ENCODE results near the gene RNF133.

Gene RNF133, protein sequence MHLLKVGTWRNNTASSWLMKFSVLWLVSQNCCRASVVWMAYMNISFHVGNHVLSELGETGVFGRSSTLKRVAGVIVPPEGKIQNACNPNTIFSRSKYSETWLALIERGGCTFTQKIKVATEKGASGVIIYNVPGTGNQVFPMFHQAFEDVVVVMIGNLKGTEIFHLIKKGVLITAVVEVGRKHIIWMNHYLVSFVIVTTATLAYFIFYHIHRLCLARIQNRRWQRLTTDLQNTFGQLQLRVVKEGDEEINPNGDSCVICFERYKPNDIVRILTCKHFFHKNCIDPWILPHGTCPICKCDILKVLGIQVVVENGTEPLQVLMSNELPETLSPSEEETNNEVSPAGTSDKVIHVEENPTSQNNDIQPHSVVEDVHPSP

DNA sequence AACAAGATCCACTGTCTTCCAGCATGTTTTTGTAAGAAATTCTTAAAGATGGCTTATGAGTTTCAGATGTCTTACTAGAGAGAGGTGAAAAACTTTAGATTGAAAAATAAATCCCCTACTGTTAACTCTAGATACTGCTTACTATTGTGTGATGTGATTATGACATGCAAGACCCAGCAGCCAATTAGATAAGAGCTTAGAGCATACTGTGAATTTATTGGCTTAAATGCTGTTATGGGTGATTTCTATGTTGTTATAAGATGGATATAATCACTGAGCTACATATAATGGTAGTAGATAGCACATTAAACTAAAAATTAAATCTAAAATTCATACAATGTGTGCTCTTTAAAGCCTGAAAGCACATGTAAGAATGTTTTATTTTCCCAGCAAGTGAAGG is at the start of gene RNF133:
Gene RNF133, minus strand, starts transcription at position 101 of the 400 bp plus-strand sequence. CDS start 199 bp downstream, outside the sequence.
- no peak for DNase-seq

DNA sequence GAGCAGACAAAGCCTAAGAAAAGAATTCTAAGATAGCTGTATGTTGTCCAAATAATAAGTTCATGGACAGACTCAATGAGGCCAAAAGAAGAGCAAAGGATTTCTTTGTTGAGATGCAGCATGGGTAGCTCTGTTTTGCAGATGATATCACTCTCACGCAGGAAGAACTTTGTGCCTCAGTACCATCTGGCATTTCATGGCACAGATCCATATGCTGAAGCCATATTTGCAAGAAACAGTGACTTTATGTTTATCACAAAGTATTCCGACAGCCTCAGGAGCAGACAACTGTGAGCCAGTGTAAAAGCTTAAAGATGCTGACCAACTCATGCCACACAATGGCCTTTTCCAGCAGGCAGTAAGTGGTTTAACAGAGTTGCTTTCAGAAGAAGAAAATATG is 49.3 kb upstream of the RNF133 start:
- DNase-seq: no peak

DNA sequence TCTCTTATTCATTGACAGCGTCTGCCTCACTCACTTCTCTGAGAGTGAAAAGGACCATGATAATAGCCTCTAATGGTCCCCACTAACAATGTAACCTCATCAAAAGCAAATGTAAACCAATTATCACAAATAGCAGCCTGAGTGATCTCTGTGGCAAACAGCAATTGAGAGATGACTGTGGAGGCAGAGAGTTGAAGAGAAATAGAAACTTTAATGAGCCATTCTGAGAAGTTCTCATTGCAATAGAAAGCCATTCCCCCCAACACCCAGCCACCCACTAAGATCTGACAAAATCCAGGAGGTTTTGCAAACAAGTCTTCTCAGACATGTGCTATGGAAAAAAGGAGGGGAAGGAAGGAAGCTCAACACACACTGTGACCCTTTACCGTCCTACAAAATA is 48.0 kb upstream of the RNF133 start:
- no peak for DNase-seq

DNA sequence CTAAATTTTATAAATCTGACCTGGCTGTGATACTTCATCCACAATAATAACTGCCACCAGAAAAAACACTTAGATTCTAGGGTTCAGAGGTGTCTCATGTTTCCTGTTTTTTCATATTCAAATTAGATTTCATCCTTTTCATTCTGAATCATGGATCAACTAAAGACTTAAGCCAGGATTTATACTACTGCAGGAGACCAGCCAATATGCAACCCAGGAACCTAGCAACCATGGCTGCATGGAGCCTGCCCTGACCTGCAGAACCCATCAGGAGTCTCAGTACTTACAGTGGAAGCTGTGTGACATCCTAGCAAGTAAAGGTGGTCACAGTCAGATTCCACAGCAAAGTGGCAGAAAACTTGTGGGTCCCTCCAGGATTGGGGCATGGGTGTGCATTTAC is 44.3 kb upstream of the RNF133 start:
- DNase-seq: no peak

DNA sequence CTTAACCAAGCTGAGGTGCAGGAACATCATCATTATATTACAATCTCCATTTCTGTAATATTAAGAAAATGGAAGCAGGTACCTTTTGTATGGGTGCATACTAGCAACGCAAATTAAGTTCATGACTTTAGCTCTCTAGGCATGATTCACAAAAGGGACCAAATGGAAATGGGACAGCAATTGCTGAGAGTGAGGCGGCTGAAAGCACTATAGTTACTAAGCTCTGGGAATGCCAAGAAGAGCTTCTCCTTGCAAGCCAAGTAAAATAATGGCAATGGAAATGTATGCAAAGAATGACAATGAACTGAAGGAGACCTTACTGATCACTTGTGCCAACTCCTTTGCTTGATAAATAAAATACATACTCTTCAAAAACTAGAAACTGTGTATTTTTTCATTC is 40.0 kb upstream of the RNF133 start:
- DNase-seq: no peak

DNA sequence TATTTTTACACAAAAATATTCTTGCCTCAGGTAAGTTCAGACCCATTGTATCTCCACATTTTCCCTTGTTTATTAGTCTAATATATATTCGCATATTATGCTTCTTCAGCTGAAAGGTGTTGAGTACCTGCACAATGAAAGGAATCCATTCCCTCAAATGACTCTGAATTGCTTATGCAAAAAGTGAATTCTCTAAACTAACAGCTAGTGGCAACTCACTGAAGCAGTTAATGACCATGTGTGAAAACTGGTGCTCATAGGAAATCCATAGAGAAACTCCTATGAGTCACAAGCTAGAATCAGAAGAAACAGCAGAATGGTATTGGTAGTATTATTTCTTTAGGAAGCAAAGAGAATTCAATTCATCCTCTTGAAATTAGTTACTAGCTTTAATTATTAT is 37.3 kb upstream of the RNF133 start:
- DNase-seq: no peak

DNA sequence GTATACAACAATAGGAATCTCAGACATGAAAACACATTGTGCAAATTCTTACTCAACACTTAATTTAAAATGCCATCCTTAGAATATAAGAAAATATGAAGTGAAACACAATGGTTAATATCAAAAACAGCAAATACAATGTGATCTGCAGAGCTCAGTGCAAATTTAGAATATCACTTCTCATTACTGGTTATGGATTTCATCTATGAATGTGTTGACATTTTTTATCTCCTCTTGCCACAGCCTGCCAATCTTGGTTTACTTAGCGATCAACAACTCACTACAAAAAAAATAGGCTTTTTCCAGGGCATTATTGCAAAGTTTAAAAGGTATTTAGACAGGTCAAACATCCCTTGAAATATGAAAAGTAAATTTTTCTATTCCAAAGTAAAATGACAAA is 28.8 kb upstream of the RNF133 start:
- DNase-seq: no peak

DNA sequence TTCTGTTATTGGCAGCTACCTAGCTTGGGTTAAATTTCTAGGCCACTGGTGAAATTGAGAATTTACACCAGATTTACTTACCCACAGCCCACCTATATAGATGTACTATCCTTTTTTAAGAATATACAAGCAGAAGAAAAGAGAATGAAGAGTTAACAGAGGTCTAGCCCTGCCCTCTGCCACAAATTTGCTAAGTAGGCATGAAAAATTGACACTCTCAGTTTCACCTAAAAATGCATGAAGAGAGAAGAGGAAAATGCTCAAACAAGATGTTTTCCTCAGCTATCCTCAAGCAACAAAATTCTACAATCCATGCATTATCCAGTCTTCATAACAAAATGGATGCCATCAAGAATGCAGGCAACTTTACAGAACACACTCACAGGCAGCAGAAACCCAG is 28.4 kb upstream of the RNF133 start:
- DNase-seq: no peak

DNA sequence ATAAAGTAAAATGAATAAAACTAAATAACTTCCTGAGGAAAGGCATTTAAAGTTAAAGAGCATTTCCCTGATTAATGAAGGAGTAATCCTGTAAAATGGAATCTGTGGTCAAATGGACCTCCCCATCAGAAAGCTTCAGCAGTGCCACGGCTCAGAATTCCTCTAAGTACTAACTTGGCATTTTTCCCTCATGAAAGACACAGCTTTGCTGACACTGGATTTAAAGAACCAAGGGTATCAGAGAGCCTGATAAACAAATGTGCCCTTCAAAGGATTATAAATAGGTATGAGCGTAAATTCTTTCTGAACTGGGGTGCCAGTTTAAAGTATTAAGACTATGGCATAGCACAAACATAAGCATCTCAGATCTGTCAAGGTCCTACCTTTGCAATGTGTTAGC is 28.0 kb upstream of the RNF133 start:
- DNase-seq: no peak

DNA sequence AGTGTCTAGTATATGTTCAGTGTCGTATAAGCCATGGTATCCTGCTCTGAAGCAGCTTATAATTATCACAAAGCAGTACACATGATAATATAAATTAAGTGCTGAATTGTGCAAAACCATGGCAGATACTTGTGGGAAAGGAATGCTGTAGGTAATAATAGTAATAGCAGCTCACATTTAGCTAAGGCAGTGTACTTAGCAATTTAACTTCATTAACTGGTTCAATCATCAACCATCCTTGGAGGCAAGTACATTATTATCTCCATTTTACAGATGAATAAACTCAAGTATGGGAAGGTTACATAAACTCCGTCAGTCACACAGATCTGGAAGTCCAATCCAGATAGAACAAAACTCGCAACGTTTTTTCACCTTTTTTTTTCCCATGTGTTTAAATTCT is 25.4 kb upstream of the RNF133 start:
- no peak for DNase-seq

DNA sequence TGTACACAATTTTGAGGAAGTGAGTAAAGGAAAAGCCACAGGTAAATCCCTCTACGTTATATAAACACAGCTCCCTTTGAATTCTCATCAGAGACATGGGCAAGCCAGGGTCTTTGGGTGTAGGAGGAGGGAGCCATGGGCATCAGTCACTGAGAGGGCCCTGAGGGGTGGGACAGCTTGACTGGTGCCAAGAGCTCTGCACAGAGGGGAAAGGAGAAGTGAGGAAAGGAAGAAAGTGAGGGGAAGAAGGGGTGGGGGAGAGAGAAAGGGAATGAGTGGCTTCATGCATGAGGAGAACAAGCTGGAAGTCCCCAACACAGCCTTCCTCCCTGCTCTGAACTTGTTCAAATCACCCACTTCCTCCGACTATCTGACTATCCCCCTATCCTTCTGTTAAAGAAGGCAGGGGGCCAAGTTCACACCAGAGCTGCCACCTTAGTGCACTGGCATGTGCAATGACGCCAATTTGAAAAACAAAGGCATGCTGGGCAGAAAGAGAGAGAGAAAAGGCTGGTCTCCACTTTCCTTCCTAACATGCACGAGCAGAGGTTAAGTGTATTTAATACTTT is 20.2 kb upstream of the RNF133 start:
- no peak for DNase-seq

DNA sequence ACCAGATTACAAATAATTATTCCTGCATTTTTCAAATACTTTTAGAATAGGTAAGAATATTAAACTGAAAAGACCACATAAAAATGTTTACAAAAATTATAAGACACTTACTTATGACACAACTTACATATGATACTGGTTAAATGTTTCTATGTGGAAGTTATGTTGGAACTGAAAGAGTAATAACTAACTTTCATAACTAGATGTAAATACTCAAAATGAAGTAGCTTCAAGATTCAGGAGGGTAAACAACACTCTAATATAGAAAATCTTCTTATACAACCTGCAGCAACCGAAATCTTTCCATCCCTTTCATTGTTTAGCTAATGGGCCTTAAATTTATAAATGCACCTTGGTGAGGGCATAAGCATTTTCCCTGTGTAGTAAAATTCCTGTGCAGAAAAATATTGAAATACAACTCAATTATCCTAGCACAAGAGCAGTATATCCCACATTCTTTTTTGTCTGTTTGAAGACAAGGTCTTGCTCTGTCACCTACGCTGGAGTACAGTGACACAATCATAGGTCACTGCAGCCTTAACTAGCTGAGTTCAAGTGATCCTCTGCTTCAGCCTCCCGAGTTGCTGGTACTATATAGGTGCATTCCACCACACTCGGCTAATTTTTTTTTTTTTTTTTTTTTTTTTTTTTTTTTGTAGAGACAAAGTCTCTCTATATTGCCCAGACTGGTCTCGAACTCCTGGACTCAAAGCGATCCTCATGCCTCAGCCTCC is 18.6 kb upstream of the RNF133 start:
- DNase-seq: no peak

DNA sequence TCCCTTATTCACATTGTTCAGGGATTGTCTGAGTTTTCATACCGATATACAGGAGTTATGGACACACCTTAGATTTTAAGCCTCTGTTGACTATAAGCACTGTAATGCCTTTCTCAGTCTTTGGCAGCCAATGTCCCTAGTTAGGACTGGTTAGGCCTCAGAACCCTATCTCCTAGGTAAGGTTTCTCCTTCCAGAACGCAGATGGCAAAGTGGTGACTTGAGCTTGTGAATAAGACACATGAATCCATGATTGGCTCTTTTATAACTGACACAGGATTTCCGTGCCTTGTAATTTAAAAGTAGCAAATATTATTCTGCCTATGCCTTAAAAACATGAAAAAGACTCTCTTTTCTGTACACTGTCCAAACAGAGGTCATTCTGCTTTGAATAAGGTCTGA is 16.3 kb upstream of the RNF133 start:
- no peak for DNase-seq

DNA sequence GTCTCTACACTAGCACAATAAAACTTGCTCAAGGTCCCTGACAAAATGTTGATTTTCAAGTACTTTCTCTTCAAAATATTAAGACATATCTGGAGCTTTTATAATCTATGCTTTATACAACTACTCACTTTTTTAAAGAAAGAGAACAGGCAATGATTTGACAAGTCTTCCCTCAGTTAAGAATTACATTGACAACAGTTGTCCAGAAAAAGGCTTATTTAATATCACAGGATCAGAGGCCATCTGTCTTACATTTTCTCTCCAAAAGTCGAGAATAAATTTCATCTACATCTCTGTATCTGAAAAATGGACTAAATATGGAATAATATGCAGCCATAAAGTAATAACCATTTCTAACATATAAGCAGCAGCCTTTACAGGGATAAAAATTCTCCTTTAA is 12.0 kb upstream of the RNF133 start:
- no peak for DNase-seq

DNA sequence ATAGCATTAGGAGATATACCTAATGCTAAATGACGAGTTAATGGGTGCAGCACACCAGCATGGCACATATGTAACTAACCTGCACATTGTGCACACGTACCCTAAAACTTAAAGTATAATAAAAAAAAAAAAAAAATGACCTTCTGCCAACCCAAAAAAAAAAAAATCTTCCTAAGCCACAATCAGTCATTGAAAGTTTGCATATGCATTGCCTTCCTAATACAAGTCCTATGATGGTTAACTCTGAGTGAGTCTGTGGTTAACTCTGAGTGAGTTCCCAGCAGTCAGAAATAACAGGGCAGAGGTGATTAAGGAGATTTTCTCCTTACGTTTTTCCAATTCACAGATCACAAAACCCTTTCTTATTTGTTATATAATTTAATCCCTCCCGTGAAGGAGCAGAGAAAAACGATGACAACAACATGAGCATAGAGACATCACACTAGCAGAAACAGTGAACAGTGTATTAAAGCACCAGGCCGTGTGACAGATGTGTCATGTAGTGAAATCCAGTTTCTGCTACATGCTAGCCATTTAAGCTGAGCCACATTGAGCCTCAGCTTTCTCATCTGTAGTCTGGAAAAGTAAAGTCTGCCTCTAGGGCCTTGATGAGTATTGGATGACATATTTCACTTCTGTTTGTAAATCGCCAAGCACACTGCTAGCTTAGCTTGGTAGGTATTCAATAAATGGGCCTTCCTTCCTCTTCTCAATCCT is 11.2 kb upstream of the RNF133 start:
- no peak for DNase-seq

DNA sequence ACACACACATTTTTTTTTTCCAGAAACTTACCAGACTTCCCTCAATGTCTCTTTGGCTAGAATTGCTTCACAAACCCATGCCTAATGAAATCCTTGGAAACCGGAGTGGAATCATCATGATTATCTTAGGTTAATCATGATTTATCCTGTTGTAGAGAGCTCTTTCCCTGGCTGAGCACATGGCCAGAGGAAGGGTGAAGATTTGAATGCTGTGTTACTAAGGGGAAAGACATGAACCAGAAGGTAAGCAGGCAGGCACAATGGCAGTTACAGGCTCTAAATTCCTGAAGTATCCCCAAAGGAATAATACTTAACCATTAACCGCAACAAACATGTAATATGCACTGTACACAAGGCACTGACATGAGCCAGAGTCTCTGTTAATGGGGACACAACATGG is 7.9 kb upstream of the RNF133 start:
- DNase-seq: no peak

DNA sequence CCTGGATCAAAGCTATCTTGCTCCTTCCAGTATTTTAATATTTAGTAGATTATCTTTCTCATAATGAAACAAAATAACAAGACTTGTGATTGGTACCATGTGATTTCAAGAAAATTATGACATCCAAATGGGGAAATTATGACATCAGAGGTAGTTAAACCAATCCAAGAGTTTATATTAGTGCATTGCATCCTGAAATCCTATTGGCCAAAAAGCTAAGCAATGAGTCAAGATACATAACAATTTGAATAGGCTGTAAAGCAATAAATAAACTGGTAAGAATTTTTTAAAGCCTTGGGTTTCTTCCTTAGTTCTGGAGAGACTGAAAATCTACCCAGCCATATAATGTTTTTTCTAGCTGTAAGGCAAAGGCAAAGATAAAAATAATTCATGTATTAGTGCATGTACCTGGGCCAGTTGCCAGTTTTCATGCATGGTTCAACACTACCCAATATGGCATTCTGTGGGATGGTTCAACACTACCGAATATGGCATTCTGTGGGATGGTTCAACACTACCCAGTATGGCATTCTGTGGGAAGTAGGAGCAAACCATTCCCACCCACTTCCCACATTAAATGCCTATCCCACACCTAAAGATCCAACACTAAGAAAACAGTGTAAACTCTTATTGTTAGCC is 4.1 kb upstream of the RNF133 start, which contains the start of gene RNF148:
Gene RNF148, minus strand, starts transcription at position 51 of the 639 bp plus-strand sequence. CDS start 172 bp downstream, outside the sequence.
- no peak for DNase-seq

DNA sequence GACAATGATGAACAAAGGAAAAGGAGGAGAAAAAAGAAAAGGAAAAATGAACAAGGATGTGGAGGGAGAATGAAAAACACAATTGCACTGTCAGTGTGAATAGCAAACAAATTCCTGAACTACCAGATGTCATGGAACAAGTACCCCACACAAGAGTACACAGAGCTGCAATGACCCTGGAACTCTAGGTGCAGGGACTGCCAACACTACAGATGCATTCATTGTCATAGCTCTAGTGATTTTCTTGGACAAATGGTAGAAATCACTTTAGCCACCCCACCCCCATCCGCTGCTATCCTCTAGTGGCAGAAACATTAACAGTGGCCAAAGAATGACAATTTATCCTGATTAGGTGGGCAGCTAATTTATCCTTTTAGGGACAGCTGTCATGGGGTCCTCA is 3.1 kb downstream of the RNF133 start:
- DNase-seq: no peak

DNA sequence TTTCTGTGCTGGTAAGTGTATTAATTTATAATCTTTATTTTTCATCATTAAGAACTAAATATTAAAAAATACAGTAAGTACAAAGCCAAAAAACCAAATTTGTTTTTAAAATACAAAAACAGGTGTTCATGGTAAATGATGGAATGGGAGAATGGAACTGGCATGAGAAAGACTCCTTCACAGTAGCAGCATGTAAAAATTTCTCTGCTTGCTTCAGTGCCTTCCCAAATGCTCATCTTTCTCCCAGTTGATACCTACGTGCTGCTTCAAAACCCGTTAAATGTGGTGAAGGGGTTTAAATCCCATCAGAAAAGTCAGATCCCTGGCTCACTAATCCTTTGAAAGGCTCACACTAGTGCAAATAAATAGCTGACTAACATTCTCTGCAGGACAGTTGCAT is 4.2 kb downstream of the RNF133 start:
- DNase-seq: no peak

DNA sequence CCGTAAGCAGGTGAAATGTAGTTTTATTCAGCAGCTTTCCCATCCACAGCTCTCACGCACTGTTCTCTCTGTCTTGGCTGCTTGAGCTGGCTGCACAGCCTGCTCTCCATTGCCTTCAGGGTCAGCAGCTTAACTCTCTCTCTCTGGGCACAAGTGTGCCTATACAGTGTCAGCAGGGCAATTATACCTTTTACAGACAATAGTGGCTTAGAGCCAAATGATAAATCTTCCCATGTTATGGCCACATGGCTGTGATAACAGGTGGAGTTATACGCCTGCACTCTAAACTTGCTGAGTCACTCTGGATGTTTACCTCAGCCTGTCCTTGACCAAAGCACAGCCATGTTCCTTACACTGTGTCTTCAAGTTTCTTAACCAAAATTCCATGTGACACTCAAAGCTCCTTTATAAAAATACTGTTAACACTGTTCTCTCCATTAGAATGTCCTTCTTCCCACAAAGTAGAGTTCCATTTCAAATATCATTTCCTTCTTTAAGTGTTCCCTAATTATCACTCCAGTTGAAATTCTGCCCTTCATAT is 6.1 kb downstream of the RNF133 start:
- DNase-seq: no peak

DNA sequence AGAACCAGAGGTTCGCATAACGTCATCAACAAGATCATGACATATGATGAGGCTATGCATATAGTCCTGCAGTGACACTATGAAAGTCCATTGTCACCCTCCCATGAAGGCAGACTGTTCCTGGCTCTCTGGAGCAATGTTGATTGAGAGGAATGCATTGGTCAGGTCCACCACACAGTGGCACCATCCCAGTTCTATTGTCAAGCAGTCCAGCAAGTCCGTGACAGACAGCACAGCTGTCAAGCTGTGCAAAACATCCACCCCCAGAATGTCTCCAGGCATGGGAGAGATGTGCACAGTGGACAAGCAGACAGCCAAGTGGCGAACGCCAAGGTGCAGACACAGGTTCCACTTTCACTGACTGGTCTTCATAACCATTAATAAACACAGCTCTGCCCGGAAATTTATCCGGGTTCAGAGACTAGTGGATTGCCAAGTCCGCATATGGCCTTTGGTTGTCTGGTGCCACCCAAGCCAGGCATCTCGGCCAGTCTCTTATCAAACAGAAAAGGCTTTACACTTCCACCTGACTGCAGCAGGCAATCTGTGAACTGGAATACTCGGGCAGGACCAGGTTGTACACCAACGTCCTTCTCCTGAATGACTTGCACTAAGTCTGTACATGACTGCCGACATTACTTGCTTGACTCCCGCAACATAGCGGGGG is 7.2 kb downstream of the RNF133 start:
- DNase-seq: no peak

Measured in activated T-cell treated with anti-CD3 and anti-CD28 coated beads, Interleukin-2, amount 50 U/mL, for 48 hours (primary cell).